ENCODE results near the gene SPP2. TPM values are rescaled to one million over a fixed set of nuclear protein-coding genes. Genes with fewer than 3 reads are reported as not detected.

Gene SPP2
- total RNA-seq, 1 experiment from 2014 or later, result not detected

DNA sequence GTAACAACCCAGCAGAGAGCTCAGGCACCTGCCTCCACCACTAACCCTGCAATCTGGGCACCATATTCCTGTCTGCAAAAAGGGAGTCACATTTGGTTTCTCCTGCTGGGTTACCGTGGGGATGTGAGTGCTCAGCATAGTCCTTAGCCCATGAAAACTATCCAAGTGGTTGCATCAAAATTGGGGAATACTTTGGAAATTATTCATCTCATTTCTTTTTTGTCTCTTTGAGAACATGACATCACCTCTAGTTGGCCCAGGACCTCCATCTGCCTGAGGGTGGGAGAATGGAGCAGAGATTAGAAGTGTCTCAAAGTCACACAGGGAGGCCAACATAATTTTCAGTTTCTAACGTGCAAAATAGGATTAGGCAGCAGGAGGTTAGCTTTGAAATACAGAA lies 19.3 kb upstream of the SPP2 start:
- Histone ChIP-seq H2BK120ac (ENCODE audit: low read depth, low read length, poor library complexity, severe bottlenecking) (no peak overlapping the region), H2BK15ac (ENCODE audit: low read depth, low read length) (no peak overlapping the region), H3K4me2 (ENCODE audit: insufficient read depth, insufficient read length, low read length) (no peak overlapping the region), H4K20me1 (ENCODE audit: control insufficient read depth, insufficient read depth, insufficient read length) (no peaks in the 10 kb centered on the region), H3K27ac (ENCODE audit: insufficient read length, low read depth, low read length) (no peak overlapping the region), H2BK12ac (ENCODE audit: insufficient read length, low read depth, low read length) (no peak overlapping the region), H3K23me2 (ENCODE audit: insufficient read length, low read depth, low read length, poor library complexity, severe bottlenecking) (no peaks in the 10 kb centered on the region), H3K79me1 (ENCODE audit: insufficient read depth, low read depth, low read length, poor library complexity, severe bottlenecking) (no peaks in the 10 kb centered on the region), H2AK5ac (ENCODE audit: insufficient read length, low read length) (no peak overlapping the region), H3K18ac (ENCODE audit: insufficient read length, low read depth, low read length) (no peak overlapping the region), H2AFZ (ENCODE audit: low read length) (no peak overlapping the region), H3K14ac (ENCODE audit: insufficient read depth, low read length) (no peak overlapping the region), H3T11ph (ENCODE audit: low read length) (no peak overlapping the region), H3K4ac (ENCODE audit: low read depth, low read length) (no peak overlapping the region), H4K5ac (ENCODE audit: insufficient read length, low read depth, low read length) (no peak overlapping the region), H4K8ac (replicated peaks; ENCODE audit: insufficient read length, low read depth, low read length) (no peak overlapping the region), H3K23ac (ENCODE audit: insufficient read length, low read depth, low read length) (no peak overlapping the region), H2BK5ac (ENCODE audit: insufficient read length, low read length) (no peak overlapping the region), H3K56ac (ENCODE audit: insufficient read length, low read depth, low read length) (no peak overlapping the region), H3K27me3 (ENCODE audit: insufficient read depth, low read length) (no peaks in the 10 kb centered on the region), H3K79me2 (ENCODE audit: insufficient read depth, low read length) (no peaks in the 10 kb centered on the region), H4K91ac (ENCODE audit: insufficient read length, low read depth, low read length) (no peak overlapping the region), H3K9me3 (ENCODE audit: control insufficient read depth, low read depth, low read length) (no peaks in the 10 kb centered on the region), H3K9ac (ENCODE audit: extremely low read depth, insufficient read length, low read length) (no peak overlapping the region), H2BK20ac (ENCODE audit: low read depth, low read length, poor library complexity, severe bottlenecking) (no peak overlapping the region), H3K4me1 (ENCODE audit: insufficient read depth, low read length) (no peaks in the 10 kb centered on the region)
- no peak overlapping the region for H3K4me3 Mint-ChIP-seq
- H3K9me3 Mint-ChIP-seq, result peaks cover 4 to 5% of the 10 kb centered on the region in 2 experiments; a peak in 3 of 5 replicates
- peaks cover 16% of the 10 kb centered on the region for H3K27me3 Mint-ChIP-seq (ENCODE audit: low read depth)
- no peak for DNase-seq
- peaks cover 0 to 4% (median 0%) of the 10 kb centered on the region in 3 experiments; a peak in 1 of 7 replicates for H3K36me3 Mint-ChIP-seq (ENCODE audit: insufficient read depth in 1 of 3, low read depth in 3 of 3)
- TF ChIP-seq, protein P1, sequence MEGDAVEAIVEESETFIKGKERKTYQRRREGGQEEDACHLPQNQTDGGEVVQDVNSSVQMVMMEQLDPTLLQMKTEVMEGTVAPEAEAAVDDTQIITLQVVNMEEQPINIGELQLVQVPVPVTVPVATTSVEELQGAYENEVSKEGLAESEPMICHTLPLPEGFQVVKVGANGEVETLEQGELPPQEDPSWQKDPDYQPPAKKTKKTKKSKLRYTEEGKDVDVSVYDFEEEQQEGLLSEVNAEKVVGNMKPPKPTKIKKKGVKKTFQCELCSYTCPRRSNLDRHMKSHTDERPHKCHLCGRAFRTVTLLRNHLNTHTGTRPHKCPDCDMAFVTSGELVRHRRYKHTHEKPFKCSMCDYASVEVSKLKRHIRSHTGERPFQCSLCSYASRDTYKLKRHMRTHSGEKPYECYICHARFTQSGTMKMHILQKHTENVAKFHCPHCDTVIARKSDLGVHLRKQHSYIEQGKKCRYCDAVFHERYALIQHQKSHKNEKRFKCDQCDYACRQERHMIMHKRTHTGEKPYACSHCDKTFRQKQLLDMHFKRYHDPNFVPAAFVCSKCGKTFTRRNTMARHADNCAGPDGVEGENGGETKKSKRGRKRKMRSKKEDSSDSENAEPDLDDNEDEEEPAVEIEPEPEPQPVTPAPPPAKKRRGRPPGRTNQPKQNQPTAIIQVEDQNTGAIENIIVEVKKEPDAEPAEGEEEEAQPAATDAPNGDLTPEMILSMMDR (conservative IDR thresholded peaks at IDR 0.05), result no peak
- WGBS (ENCODE audit: extremely low coverage, insufficient read length, low lambda C conversion rate), result no CpG with 5 or more reads among the region's 2 CpGs
- no peaks in the 10 kb centered on the region for H3K4me1 Mint-ChIP-seq
- H3K27ac Mint-ChIP-seq, result no peak overlapping the region

All from H9 (cell line).